ENCODE results near the gene PIN1. TPM values are rescaled to one million over a fixed set of nuclear protein-coding genes. Genes with fewer than 3 reads are reported as not detected.

PIN1 gene
- total and polyA plus RNA-seq, 2 of the 13 experiments (the other 11 are each of a cell fraction or from before 2014, with no cell fraction given), result 31.9 to 72.0 TPM

- TF ChIP-seq BCLAF1 (IDR thresholded peaks at IDR 0.05) (no peak), ZNF75D (CRISPR knock-in tag; IDR thresholded peaks at IDR 0.05; ENCODE audit: borderline replicate concordance) (no peak), ZNF678 (CRISPR knock-in tag; IDR thresholded peaks at IDR 0.05) (no peak), ZMYM4 (CRISPR knock-in tag; IDR thresholded peaks at IDR 0.05) (peak; percentile 41; the same call in 1 of the 2 replicates), PAWR (CRISPR knock-in tag; IDR thresholded peaks at IDR 0.05; ENCODE audit: borderline replicate concordance) (no peak), SMAD1 (CRISPR knock-in tag; IDR thresholded peaks at IDR 0.05; ENCODE audit: borderline replicate concordance, low read depth) (no peak), HNF4A (CRISPR knock-in tag; IDR thresholded peaks at IDR 0.05) (no peak), KMT2B (CRISPR knock-in tag; IDR thresholded peaks at IDR 0.05) (no peak), CREBL2 (CRISPR knock-in tag; IDR thresholded peaks at IDR 0.05; ENCODE audit: borderline replicate concordance) (no peak), ARHGAP35 (CRISPR knock-in tag; IDR thresholded peaks at IDR 0.05; ENCODE audit: borderline replicate concordance) (peak; percentile 75; the same call in 1 of the 2 replicates), NRL (CRISPR knock-in tag; IDR thresholded peaks at IDR 0.05; ENCODE audit: borderline replicate concordance) (peak; percentile 27; the same call in 1 of the 2 replicates), ARID3A (IDR thresholded peaks at IDR 0.05; ENCODE audit: low read depth, low read length) (no peak), ZNF225 (CRISPR knock-in tag; IDR thresholded peaks at IDR 0.05) (no peak), ZNF615 (CRISPR knock-in tag; IDR thresholded peaks at IDR 0.05; ENCODE audit: borderline replicate concordance) (no peak), NCOA5 (CRISPR knock-in tag; IDR thresholded peaks at IDR 0.05) (no peak), ZNF746 (CRISPR knock-in tag; IDR thresholded peaks at IDR 0.05) (no peak), SRY (CRISPR knock-in tag; IDR thresholded peaks at IDR 0.05) (no peak; the same call in 1 of the 2 replicates), CREB1 (IDR thresholded peaks at IDR 0.05) (no peak), CREB1 (CRISPR knock-in tag; IDR thresholded peaks at IDR 0.05) (no peak; the same call in 1 of the 2 replicates), ZNF256 (CRISPR knock-in tag; conservative IDR thresholded peaks at IDR 0.05) (no peak)
- TF ChIP-seq, protein P1, sequence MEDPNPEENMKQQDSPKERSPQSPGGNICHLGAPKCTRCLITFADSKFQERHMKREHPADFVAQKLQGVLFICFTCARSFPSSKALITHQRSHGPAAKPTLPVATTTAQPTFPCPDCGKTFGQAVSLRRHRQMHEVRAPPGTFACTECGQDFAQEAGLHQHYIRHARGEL (CRISPR knock-in tag; IDR thresholded peaks at IDR 0.05), result no peak
- TF ChIP-seq, protein P2, sequence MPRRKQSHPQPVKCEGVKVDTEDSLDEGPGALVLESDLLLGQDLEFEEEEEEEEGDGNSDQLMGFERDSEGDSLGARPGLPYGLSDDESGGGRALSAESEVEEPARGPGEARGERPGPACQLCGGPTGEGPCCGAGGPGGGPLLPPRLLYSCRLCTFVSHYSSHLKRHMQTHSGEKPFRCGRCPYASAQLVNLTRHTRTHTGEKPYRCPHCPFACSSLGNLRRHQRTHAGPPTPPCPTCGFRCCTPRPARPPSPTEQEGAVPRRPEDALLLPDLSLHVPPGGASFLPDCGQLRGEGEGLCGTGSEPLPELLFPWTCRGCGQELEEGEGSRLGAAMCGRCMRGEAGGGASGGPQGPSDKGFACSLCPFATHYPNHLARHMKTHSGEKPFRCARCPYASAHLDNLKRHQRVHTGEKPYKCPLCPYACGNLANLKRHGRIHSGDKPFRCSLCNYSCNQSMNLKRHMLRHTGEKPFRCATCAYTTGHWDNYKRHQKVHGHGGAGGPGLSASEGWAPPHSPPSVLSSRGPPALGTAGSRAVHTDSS (CRISPR knock-in tag; conservative IDR thresholded peaks at IDR 0.05), result no peak
Measured at GRCh38 chr19:9785367-9786331, 49.5 kb upstream of the PIN1 start (continued).
